NCI-H1436 treated with DMSO at 0.1 percent for 48 hours (cell line): ENCODE results near the gene FILIP1.

Experiments used
- DNase-seq: peaks from one replicate; lab custom pipeline; 2025; lab: John Stamatoyannopoulos, UW

Gene FILIP1

DNA sequence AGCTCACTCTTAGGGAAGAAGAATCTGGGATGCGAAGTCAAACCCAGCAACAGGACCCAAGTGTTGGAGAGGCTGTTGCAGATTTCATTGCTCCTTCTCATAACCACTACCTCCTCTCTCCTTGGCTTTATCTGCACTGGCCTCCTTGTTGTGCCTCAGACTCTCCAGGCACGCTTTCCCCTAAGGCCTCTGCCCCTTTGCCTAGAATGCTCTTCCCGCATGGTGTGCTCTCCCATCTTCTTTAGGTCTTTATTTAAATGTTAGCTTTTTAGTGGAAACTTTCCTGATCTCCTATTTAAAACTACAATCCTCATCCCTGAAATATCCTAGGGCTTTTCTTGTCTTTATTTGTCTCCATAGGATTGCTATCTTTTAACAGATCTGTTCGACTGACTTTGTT, 114.1 kb downstream of the FILIP1 start:
- no peak for DNase-seq

GRCh38 chr6:75378101-75378500, 115.5 kb downstream of the FILIP1 start:
- no peak for DNase-seq

- DNase-seq = no peak
These were observed 116.2 kb downstream of the FILIP1 start for GRCh38 chr6:75377386-75377785.

- no peak for DNase-seq
These were observed 117.1 kb downstream of the FILIP1 start for GRCh38 chr6:75376347-75377024.

GRCh38 chr6:75374961-75375400, 118.6 kb downstream of the FILIP1 start:
- DNase-seq = no peak

GRCh38 chr6:75372884-75373283, 120.7 kb downstream of the FILIP1 start:
- DNase-seq = no peak

GRCh38 chr6:75370011-75370410, 123.6 kb downstream of the FILIP1 start:
- no peak for DNase-seq

DNA sequence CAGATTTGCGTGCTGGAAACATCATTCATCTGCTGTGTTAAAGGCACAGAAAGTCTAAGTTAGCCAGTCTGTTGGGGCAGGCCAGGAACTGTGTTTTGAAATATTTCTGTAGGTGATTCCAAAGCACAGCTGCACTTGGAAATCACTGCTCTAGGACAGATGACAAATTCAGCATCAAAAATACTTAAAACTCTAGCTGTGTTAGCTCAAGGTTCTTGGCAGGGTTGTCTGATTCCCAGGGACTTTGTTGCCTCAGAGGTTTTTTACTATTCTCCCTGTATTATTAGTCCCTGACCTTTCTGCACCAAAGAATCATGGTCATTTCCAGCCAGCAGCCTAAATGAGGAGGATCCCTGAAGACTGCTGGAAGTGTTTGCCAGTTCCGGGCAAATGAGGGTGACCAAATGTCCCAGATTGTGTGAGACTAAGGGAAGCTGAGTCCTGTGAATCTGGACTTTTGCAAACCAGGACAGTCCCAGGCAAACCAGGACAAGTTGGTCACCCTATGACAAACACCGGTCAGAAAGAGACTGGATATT, 124.7 kb downstream of the FILIP1 start:
- DNase-seq = no peak

- no peak for DNase-seq
These were observed 125.3 kb downstream of the FILIP1 start for GRCh38 chr6:75368151-75368779.

DNA sequence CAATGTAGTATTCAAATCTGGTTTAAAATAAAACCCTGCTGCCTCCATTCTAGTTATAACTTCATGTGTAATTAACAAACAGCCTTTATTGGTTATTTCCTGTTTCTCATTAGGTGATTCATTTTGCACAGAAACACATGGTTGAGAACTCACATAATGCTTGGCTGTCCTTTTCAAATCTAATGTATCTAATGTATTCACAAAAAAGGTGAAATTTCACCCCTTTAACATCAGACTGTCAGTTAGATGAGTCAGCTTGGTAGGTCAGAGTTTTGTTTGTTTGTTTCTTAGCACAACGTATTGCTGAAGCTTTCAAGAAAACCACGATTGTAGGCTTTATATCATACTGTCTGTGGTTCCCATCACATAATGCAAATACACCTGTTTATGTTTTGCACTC, 130.3 kb downstream of the FILIP1 start:
- no peak for DNase-seq

DNA sequence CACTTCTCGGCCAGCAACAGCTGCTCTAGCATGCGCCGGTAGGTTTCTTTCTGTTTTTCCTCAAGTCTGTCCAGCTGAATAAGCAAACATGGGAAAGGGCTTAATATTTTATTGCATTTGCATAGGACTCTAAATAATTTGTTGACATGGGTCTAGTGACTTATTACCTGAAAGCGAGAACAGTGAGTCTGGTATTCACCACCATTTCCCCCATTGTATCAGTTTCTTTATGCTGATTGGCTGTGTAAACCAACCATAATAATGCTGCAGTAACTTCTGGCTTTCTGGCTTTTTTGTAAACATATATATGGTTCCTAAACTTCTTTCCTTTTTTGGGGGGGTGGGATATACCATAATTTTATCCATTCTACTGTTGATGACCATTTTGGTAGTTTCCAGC, 140.0 kb downstream of the FILIP1 start:
- no peak for DNase-seq

GRCh38 chr6:75351570-75351969, 142.0 kb downstream of the FILIP1 start:
- no peak for DNase-seq

DNA sequence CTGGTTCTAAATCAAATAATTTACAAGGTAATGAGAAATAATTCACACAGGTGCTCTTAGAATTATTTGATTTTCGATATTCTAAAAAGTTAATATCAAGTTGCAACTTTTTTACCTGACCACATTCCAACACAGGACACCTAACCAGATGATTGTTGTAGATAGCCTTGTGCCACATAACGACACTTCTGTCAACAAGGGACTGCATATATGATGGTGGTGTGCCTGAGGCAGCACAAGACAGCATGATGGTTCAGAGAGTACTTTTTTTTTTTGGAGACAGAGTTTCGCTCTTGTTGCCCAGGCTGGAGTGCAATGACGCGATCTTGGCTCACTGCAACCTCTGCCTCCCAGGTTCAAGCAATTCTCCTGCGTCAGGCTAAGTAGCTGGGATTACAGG, 142.8 kb downstream of the FILIP1 start:
- DNase-seq = no peak

DNA sequence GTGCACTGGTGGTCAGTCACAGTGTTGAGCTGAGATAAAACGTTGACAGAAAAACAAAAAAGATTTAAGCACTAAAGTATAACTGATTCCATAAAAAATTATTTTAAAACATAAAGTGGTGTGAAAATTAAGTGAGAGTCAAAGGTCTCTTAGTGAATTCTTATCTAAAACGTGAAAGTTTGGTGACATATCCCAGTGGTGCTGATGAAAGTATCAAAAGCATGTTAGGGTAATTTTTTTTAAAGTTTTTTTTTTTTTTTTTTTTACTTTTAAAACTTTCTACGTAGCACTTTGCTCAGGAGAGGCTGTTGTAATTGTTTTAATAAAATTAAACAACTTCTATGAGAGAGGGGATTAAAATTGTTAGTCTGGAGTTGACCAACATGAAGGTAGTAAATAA, 143.4 kb downstream of the FILIP1 start:
- no peak for DNase-seq

- no peak for DNase-seq
These were observed 144.2 kb downstream of the FILIP1 start for GRCh38 chr6:75349262-75349984.

DNA sequence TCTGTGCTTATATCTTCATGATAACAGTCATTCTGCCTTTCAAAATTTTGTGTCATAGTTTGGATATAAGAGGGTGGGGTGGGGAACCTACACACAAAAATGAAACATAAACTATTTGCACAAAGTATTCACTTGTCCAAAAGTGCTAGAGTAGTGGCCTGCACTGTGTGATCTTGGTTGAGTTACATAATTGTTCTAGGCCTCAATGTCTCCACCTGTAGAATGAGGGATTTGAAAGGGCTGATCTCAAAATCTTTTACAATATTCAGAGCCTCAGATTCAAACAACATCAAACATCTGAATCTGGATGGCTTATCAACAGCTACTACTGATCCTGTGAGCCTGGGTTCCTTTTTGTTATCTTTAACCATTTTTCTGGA, 144.7 kb downstream of the FILIP1 start:
- DNase-seq = no peak

GRCh38 chr6:75347898-75348610, 145.5 kb downstream of the FILIP1 start:
- no peak for DNase-seq

- no peak for DNase-seq
These were observed 148.2 kb downstream of the FILIP1 start for GRCh38 chr6:75345413-75345812.

DNA sequence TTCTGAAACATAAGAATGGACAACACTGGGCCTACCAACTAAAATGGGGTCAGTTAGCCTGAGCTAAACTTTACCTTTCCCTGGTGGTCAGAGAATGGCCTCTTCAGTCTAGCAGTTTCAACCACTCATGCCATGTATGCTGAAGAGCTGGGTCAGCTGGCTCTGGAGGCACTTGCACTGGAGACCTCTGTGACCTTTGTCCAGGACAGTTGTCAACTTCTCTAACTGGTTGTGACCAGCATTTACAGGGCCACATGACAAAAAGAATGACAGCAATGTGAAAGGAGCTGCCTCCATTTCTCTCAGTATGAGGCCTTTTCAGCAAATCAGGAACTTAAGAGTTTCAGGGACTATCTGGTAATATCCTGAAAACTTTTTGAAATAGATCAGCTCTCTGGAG, 149.1 kb downstream of the FILIP1 start:
- DNase-seq = no peak

DNA sequence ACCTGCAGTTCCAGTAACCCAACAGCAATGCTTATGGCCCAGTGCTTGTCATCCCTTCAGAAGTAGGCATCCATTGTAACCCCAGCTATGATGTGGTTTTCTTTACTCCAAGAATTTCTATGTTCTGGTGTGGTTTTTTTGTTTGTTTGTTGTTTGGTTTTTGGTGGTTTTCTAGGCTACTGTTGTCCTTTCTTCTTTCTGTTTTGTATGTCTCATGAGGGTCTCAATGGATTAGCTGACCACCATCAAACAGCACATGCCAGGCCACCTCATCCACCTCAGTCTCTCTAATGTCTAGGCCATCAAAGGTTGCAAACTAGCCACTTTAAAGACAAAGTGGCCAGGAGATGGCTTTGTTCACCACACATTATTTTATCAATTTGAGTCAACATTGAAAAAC, 149.6 kb downstream of the FILIP1 start:
- no peak for DNase-seq

DNA sequence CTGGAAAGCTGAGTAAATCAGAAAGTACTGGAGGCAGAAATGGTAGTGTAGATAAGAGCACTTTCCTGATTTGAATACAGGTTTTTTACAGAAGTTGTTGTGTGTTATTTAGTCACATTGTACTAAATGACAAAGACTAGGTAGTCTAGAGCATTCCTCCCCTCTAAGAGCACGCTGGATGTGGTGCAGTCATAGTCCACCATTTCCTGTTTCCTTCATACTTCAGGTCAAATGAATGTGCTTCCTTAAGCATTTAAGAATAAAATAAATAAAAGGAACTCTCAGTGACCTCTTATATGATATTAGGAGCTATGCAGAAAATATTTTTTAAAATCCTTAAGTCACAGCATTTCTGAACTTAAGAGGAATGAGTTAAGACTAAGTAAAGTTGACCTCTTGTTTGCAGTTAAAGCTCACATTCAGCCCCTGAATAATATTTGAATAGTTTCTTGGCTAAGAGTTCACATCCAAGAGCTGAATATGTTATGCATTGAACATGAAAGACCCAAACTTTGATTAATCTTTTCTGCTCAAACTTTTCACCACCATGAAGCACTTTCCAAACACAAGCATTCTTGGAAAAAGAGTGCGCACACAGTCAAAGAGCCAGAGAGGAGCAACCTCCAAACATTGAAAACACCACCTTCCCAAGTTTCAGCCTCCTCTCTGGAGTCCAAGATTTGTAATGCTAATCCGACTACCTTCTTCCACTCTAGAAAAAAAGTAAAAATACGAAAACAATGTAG, 155.6 kb downstream of the FILIP1 start:
- no peak for DNase-seq
